GM19468 (cell line): ENCODE measurements around the gene PHAX.
"Not testable (repeated sequence)": the region's sequence is repeated elsewhere in the genome, so short reads cannot be mapped to it uniquely, and the experiment has no call there.

Experiments used
- ATAC-seq: cut with Tn5 transposase; IDR thresholded peaks from one replicate; pipeline ENCODE4 v1.9.1; 2021; ENCODE audit warnings: mild to moderate bottlenecking, moderate library complexity, moderate number of reproducible peaks; ENCODE audit not compliant: unreplicated experiment; ENCODE audit errors: extremely low read depth

PHAX gene, protein sequence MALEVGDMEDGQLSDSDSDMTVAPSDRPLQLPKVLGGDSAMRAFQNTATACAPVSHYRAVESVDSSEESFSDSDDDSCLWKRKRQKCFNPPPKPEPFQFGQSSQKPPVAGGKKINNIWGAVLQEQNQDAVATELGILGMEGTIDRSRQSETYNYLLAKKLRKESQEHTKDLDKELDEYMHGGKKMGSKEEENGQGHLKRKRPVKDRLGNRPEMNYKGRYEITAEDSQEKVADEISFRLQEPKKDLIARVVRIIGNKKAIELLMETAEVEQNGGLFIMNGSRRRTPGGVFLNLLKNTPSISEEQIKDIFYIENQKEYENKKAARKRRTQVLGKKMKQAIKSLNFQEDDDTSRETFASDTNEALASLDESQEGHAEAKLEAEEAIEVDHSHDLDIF

GRCh38 chr5:126600631-126601511 lies at the start of gene PHAX:
Gene PHAX (plus strand): TSS chr5:126600947. CDS start chr5:126600963, 16 bp downstream.
- peak; percentile 92 for ATAC-seq

GRCh38 chr5:126552614-126553013 lies 48.1 kb upstream of the PHAX start:
- no peak for ATAC-seq

DNA sequence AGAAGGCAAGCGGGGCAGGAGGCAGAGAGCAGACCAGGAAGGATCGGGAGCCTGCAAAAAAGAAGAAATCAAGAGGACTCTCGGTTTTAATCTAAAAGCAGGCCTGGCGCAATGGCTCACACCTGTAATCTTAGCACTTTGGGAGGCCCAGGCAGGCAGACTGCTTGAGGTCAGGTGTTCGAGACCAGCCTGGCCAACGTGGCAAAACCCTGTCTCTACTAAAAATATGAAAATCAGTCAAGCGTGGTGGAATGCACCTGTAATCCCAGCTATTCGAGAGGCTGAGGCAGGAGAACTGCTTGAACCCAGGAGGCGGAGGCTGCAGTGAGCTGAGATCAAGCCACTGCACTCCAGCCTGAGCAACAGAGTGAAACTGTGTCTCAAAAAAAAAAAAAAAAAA lies 45.6 kb upstream of the PHAX start:
- ATAC-seq = not testable (repeated sequence)

DNA sequence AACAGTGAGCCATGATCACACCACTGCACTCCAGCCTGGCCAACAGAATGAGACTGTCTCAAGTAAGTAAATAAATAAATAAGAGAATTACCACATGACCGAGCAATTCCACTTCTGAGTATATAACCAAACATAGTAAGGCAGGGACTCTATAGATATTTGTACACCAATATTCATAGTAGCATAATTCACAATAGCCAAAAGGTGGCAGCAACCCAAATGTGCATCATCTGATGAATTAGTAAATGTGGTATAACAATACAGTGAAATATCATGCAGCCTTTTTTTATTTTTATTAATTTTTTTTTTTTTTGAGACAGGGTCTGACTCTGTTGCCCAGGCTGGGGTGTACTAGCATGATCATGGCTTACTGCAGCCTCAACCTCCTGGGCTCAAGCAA lies 38.8 kb upstream of the PHAX start:
- ATAC-seq = no peak

DNA sequence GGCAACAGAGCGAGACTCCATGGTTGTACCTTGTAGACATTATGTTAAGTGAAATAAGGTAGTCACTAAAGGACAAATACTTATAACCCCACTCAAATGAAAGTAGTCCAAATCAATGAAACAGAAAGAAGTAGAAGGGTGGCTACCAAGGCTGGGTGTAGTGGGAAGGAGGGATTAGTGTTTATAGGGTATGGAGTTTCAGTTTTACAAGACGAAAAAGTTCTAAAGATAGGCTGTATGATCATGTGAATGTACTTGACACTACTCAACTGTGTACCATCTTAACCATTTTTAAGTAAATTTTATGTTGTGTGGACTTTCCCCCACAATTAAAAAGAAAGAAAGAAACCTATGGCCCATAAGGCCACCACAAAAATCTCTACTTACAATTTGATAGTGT lies 37.9 kb upstream of the PHAX start:
- peak; percentile 90 for ATAC-seq

DNA sequence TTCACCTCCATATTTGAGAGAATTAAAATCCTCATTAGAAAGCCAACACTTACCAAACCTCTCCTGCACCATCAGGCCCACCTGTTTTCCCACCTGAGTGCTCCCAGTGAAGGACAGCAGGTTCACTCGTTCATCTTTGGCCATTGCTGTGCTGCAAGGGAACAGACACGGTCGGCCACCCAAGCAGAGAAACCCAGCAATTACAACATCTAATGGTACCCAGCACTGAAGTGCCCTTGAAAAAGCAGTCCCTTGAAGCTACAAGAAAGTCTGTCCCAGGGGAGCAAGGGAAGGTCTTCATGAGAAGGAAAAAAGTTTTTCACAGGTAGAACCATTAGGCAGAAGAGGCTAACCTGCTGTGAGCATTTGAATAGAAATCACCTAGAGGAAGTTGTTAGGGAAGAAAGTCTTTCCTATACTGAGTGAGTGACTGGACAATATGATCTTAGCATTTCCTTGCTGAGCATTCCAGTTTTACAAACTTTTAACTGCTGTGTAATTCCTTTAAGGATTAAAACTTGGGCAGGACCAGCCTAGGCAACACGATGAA lies 32.5 kb upstream of the PHAX start:
- no peak for ATAC-seq

GRCh38 chr5:126575644-126576043 lies 25.1 kb upstream of the PHAX start:
- ATAC-seq = no peak

GRCh38 chr5:126576974-126577373 lies 23.8 kb upstream of the PHAX start:
- ATAC-seq = no peak

GRCh38 chr5:126577415-126577814 lies 23.3 kb upstream of the PHAX start:
- ATAC-seq = no peak

- no peak for ATAC-seq
Observed at GRCh38 chr5:126579716-126580115, 21.0 kb upstream of the PHAX start.

- no peak for ATAC-seq
Observed at GRCh38 chr5:126583761-126584160, 17.0 kb upstream of the PHAX start.

GRCh38 chr5:126587551-126588390 lies 13.0 kb upstream of the PHAX start:
- ATAC-seq = no peak

GRCh38 chr5:126589536-126590297 lies 11.0 kb upstream of the PHAX start:
- ATAC-seq = no peak

GRCh38 chr5:126591549-126591948 lies 9.2 kb upstream of the PHAX start:
- ATAC-seq = no peak

DNA sequence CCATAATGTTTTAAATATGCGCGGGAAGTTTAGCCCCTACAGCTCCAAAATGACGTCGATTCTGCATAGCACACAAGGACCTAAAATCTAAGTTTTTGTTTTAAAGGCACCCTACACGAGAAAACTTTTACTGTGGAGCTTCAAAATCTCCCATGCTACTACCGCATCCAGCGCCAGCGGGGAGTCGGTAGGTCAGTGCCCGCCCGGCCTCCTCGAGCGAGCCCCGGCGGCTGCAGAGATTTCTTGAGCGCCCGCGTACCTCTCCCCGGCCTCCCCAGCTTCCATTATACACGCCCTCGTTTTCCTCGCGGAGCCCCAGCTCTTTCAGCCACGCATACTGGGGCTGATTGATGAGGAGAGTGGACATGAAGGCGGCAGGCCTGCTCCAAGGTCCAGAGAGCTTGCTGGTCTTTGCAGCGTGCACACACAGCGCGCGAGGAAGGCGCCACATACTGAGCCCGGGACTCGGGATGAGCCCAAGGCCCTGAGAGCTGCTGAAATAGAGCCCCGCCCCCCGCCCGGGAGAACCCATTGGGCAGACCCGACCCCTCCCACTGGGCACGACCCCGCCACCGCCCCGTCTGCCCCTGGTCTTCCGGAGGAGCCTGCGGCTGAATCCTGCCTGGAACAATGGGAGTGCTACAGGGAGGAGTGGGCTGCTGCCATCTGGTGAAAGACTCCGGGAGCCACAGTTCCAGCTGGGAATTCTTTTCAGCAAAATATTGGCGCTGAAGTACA lies 5.8 kb upstream of the PHAX start, which contains the start of gene ALDH7A1:
ALDH7A1 (minus strand) TSS at position 472 of the 738 bp plus-strand sequence; CDS start at position 451, 21 bp downstream.
- peak; percentile 42 for ATAC-seq

DNA sequence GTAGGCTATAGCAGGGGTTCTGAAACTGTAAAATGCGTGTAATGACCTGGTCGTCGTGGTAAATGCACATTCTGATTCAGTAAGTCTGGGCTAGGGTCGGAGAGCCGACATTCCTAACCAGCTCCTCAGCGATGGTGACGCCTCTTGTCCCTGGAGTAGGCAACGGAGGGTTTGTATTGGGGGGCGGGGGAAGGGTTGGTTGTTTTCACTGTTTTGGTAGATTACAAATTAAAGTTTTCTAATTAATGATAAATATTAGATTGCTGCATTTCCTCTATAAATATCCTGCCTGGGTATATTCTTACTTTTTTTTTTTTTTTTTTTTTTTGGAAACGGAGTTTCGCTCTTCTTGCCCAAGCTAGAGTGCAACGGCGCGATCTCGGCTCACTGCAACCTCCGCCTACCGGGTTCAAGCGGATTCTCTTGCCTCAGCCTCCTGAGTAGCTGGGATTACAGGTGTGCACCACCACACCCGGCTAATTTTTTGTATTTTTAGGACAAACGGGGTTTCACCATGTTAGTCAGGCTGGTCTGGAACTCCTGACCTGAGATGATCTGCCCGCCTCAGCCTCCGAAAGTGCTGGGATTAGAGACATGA lies 5.2 kb upstream of the PHAX start:
- ATAC-seq = no peak

- no peak for ATAC-seq
Observed at GRCh38 chr5:126597156-126597555, 3.6 kb upstream of the PHAX start.

DNA sequence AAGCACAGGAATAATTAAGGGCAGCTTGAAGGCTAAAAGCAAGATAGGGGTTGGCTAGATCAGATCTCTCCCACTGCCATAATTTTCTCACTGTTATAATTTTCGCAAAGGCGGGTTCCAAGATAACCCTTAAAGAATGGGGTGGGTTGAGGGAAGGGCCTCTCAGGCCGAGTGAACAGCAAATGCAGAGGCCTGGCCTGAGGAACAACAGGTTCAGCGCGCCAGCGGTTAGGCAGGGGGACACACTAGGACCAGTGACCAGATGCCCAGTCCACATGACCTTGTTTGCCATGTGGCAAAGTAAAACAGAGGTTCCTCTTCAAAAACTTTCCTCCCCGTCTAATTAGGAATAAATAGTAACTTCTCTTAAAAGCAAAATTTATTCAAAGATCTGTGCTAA lies 1.2 kb upstream of the PHAX start:
- no peak for ATAC-seq
